DND-41 (cell line): ENCODE results near the gene SNX18.
A peak's percentile ranks its signal among the peaks of the same experiment; 100 is the strongest.

Experiments
- ATAC-seq: fragments of 200-7000 bp; cut with Tn5 transposase; 3 replicates; pipeline ENCODE4 v1.9.1; 2021; ENCODE audit warnings: low read depth; ENCODE audit not compliant: insufficient read depth
- DNase-seq: peaks from one replicate; pipeline ENCODE4 v3.0.0-alpha.2; 2020
- H2AFZ ChIP-seq: 2 replicates; pipeline ENCODE4 v1.6.0; 2012; ENCODE audit warnings: low read depth, low read length
- H3K27ac ChIP-seq: 2 replicates; pipeline ENCODE4 v1.5.1; 2012; ENCODE audit warnings: low read length, inconsistent platforms
- H3K27me3 ChIP-seq: fragments of 200-600 bp; sonication (generic); 2 replicates; pipeline ENCODE4 v1.6.0; 2012; ENCODE audit warnings: low read length, mild to moderate bottlenecking, inconsistent platforms; ENCODE audit not compliant: insufficient read depth, poor library complexity
- H3K36me3 ChIP-seq: 2 replicates; pipeline ENCODE4 v1.5.1; 2012; ENCODE audit warnings: low read length, inconsistent platforms; ENCODE audit not compliant: insufficient read depth
- H3K4me1 ChIP-seq: 2 replicates; pipeline ENCODE4 v1.5.1; 2012; ENCODE audit warnings: mild to moderate bottlenecking, low read length; ENCODE audit not compliant: insufficient read depth
- H3K4me2 ChIP-seq: 2 replicates; pipeline ENCODE4 v1.6.0; 2012; ENCODE audit warnings: mild to moderate bottlenecking, moderate library complexity, low read length, inconsistent platforms; ENCODE audit not compliant: insufficient read depth
- H3K4me3 ChIP-seq, 2 experiments: fragments of 200-600 bp in 1 of 2; shearing (Covaris generic) in 1 of 2; 2 replicates each; pipeline ENCODE4 v1.5.1; 2012 to 2016; ENCODE audit warnings: inconsistent platforms in 2 of 2, low read length in 2 of 2, mild to moderate bottlenecking in 2 of 2, low read depth in 1 of 2, moderate library complexity in 1 of 2
- H3K79me2 ChIP-seq: 2 replicates; pipeline ENCODE4 v1.6.0; 2012; ENCODE audit warnings: low read length, inconsistent platforms; ENCODE audit not compliant: insufficient read depth
- H3K9ac ChIP-seq: 2 replicates; pipeline ENCODE4 v1.6.0; 2012; ENCODE audit warnings: low read depth, mild to moderate bottlenecking, inconsistent platforms, low read length, moderate library complexity
- H3K9me3 ChIP-seq: 2 replicates; pipeline ENCODE4 v1.5.1; 2012; ENCODE audit warnings: low read length, moderate library complexity, mild to moderate bottlenecking, inconsistent platforms; ENCODE audit not compliant: insufficient read depth, severe bottlenecking
- H4K20me1 ChIP-seq: 2 replicates; pipeline ENCODE4 v1.6.0; 2012; ENCODE audit warnings: low read length; ENCODE audit not compliant: insufficient read depth
- CTCF ChIP-seq: IDR thresholded peaks from 2 replicates; pipeline ENCODE4 v1.5.1; 2012; ENCODE audit warnings: borderline replicate concordance, low read length, moderate library complexity, mild to moderate bottlenecking; ENCODE audit not compliant: poor library complexity, severe bottlenecking; ENCODE audit errors: extremely low read depth
- EZH2 ChIP-seq: IDR thresholded peaks from 3 replicates; pipeline ENCODE4 v1.6.1; 2012; ENCODE audit warnings: borderline replicate concordance, low read depth, mild to moderate bottlenecking, moderate library complexity, low read length, inconsistent platforms; ENCODE audit not compliant: severe bottlenecking

Gene SNX18

GRCh38 chr5:54517174-54517511, 416 bp upstream of the SNX18 start:
- TF ChIP-seq CTCF (no peak), EZH2 (no peak)
- Histone ChIP-seq H4K20me1 (peaks cover 15% of the 10 kb centered on the region; the same call in 1 of the 2 replicates), H3K9ac (no peak overlapping the region), H3K79me2 (peaks cover 28% of the 10 kb centered on the region), H3K4me3 (peak overlapping the region in 1 of 2 experiments; percentile 38; a peak in 1 of 4 replicates), H3K4me1 (peaks cover 46% of the 10 kb centered on the region), H3K4me2 (peak overlapping the region; percentile 58), H3K27ac (no peak overlapping the region), H3K36me3 (peaks cover 10% of the 10 kb centered on the region; the same call in 1 of the 2 replicates), H3K27me3 (no peaks in the 10 kb centered on the region), H2AFZ (peak overlapping the region; percentile 54), H3K9me3 (no peaks in the 10 kb centered on the region)
- DNase-seq (no peak), ATAC-seq (0 out of 3 replicates have a peak, but pooled peaks have one; percentile 1)

- Histone ChIP-seq H3K27me3 (no peaks in the 10 kb centered on the region), H3K36me3 (peaks cover 10% of the 10 kb centered on the region; the same call in 1 of the 2 replicates), H2AFZ (peak overlapping the region; percentile 86), H3K4me2 (peak overlapping the region; percentile 93), H3K9me3 (no peaks in the 10 kb centered on the region), H3K4me3 (peak overlapping the region; percentile 56 to 88; a peak in 3 of 4 replicates), H3K27ac (peak overlapping the region; percentile 75), H4K20me1 (peaks cover 15% of the 10 kb centered on the region; the same call in 1 of the 2 replicates), H3K9ac (peak overlapping the region; percentile 88), H3K4me1 (peaks cover 48% of the 10 kb centered on the region), H3K79me2 (peaks cover 28% of the 10 kb centered on the region)
- DNase-seq (peak; percentile 63), ATAC-seq (peak; percentile 76)
- peak; percentile 23 for TF ChIP-seq CTCF
- no peak for TF ChIP-seq EZH2
Measured at GRCh38 chr5:54518146-54518817, 723 bp downstream of the SNX18 start.

DNA sequence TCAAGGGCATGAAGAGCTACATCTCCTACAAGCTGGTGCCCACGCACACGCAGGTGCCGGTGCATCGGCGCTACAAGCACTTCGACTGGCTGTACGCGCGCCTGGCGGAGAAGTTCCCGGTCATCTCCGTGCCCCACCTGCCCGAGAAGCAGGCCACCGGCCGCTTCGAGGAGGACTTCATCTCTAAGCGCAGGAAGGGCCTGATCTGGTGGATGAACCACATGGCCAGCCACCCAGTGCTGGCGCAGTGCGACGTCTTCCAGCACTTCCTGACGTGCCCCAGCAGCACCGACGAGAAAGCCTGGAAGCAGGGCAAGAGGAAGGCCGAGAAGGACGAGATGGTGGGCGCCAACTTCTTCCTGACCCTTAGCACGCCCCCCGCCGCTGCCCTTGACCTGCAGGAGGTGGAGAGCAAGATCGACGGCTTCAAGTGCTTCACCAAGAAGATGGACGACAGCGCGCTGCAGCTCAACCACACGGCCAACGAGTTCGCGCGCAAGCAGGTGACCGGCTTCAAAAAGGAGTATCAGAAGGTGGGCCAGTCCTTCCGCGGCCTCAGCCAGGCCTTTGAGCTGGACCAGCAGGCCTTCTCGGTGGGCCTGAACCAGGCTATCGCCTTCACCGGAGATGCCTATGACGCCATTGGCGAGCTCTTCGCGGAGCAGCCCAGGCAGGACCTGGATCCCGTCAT, 1.4 kb downstream of the SNX18 start:
- Histone ChIP-seq H3K36me3 (peaks cover 10% of the 10 kb centered on the region; the same call in 1 of the 2 replicates), H3K4me3 (peak overlapping the region in 1 of 2 experiments; percentile 88; a peak in 3 of 4 replicates), H3K79me2 (peaks cover 33% of the 10 kb centered on the region), H4K20me1 (peaks cover 15% of the 10 kb centered on the region; the same call in 1 of the 2 replicates), H2AFZ (0 out of 2 replicates have a peak overlapping the region, but pooled peaks have one; percentile 86), H3K9ac (peak overlapping the region; percentile 88), H3K27me3 (no peaks in the 10 kb centered on the region), H3K4me2 (peak overlapping the region; percentile 93), H3K27ac (no peak overlapping the region), H3K4me1 (peaks cover 48% of the 10 kb centered on the region), H3K9me3 (no peaks in the 10 kb centered on the region)
- ATAC-seq (no peak), DNase-seq (no peak)
- TF ChIP-seq CTCF (no peak), EZH2 (no peak)
